Measurements from ENCODE around the gene CDK3.

GRCh38 chr17:76008630-76009425 is 8.2 kb downstream of the CDK3 start:
- TF ChIP-seq CTCF (conservative IDR thresholded peaks at IDR 0.05 in 1 of 2, IDR thresholded peaks at IDR 0.05 in 1 of 2; ENCODE audit: low read depth in 1 of 2, low read length in 2 of 2) = no peak
- no peak for TF ChIP-seq EZH2 (IDR thresholded peaks at IDR 0.05; ENCODE audit: low read length, missing control alignments)

Measured in fibroblast of lung (primary cell).